Measurements from ENCODE around the gene C6orf132. TPM values are rescaled to one million over a fixed set of nuclear protein-coding genes. Genes with fewer than 3 reads are reported as not detected.

The C6orf132 gene
- total and polyA plus RNA-seq, 10 of the 15 experiments (the other 5 are each of a cell fraction or from before 2014, with no cell fraction given) = 0.04 to 0.05 TPM; not detected in 8

GRCh38 chr6:42162812-42163211 is 20.4 kb upstream of the C6orf132 start (continued):
- no peak for TF ChIP-seq ZBTB40 (IDR thresholded peaks at IDR 0.05; ENCODE audit: borderline replicate concordance)
- no peak for TF ChIP-seq RUNX3 (IDR thresholded peaks at IDR 0.05; ENCODE audit: low read length)

- ChIA-PET POLR2A (interaction anchor here (0.6 to 0.7 kb wide), 2 partner anchors 263 to 414 kb away, joined by 3 to 4 read pairs; no protein-coding TSS in a partner anchor), SMC1A (ENCODE audit: uncharacterized antibody, unreplicated experiment) (no interaction called here), RAD21 (ENCODE audit: unreplicated experiment) (no interaction called here), CTCF (interaction anchor here (0.5 to 1.5 kb wide), 3 partner anchors 10 to 489 kb away, joined by 3 to 4 read pairs (median 4); no protein-coding TSS in a partner anchor)
- Histone ChIP-seq H3K9me3 (replicated peaks; ENCODE audit: control insufficient read depth, insufficient read depth, low read length) (no peaks in the 10 kb centered on the region), H3K9ac (ENCODE audit: control insufficient read depth, insufficient read depth, low read length) (no peak overlapping the region), H3K4me2 (ENCODE audit: control insufficient read depth, insufficient read depth) (no peak overlapping the region), H3K4me3 (no peak overlapping the region), H4K20me1 (ENCODE audit: control insufficient read depth, insufficient read depth) (no peaks in the 10 kb centered on the region), H3K27me3 (replicated peaks in 1 of 2; ENCODE audit: control insufficient read depth in 2 of 2, insufficient read depth in 2 of 2, low read length in 1 of 2) (peaks cover 0 to 2% of the 10 kb centered on the region in 2 experiments; a peak in 2 of 4 replicates), H3K27ac (ENCODE audit: control insufficient read depth, insufficient read depth) (no peak overlapping the region), H3K4me1 (ENCODE audit: control insufficient read depth, insufficient read depth, low read length) (no peaks in the 10 kb centered on the region), H3K79me2 (ENCODE audit: control insufficient read depth, insufficient read depth, low read length) (no peaks in the 10 kb centered on the region), H2AFZ (ENCODE audit: control insufficient read depth, low read depth, low read length) (no peak overlapping the region), H3K36me3 (ENCODE audit: control insufficient read depth in 2 of 2, insufficient read depth in 2 of 2, low read length in 1 of 2) (no peaks in the 10 kb centered on the region)
- BruUV-seq (replicated peaks) = no TSS peak
- in situ Hi-C loops (cut with MboI) (no loop called here), intact Hi-C loops (cut with micrococcal nuclease; ENCODE audit: unreplicated experiment) (no loop called here)
- TF ChIP-seq POLR2A (IDR thresholded peaks at IDR 0.05; ENCODE audit: low read depth, low read length) = no peak
- TF ChIP-seq CBX3 (IDR thresholded peaks at IDR 0.05; ENCODE audit: borderline replicate concordance, low read depth) = no peak
- ATAC-seq = no peak
- no peak for FAIRE-seq
- no peak for DNase-seq (ENCODE audit: low read depth, low spot score)
- WGBS (ENCODE audit: insufficient coverage, insufficient replicate concordance, low lambda C conversion rate, missing lambda C conversion rate) = 8% methylated on average over 5 of the region's 7 CpGs
Measured at GRCh38 chr6:42162384-42162783, 20.0 kb upstream of the C6orf132 start.

Data from GM12878 (cell line).